NT2/D1 (cell line): Measurements from ENCODE around the gene MEIS2.

Experiments
- DNase-seq: peaks from one replicate; pipeline ENCODE4 v3.0.0-alpha.2; 2011; ENCODE audit warnings: low read depth, low spot score
- H3K27me3 ChIP-seq: 2 replicates; pipeline ENCODE4 v1.6.0; 2011; ENCODE audit warnings: mild to moderate bottlenecking; ENCODE audit not compliant: insufficient read length, insufficient read depth
- H3K36me3 ChIP-seq: 2 replicates; pipeline ENCODE4 v1.6.1; 2011; ENCODE audit warnings: mild to moderate bottlenecking, low read length, mixed read lengths; ENCODE audit not compliant: insufficient read depth, insufficient read length
- H3K4me1 ChIP-seq: 2 replicates; pipeline ENCODE4 v1.5.1; 2011; ENCODE audit not compliant: insufficient read depth, insufficient read length
- H3K4me3 ChIP-seq: 2 replicates; pipeline ENCODE4 v1.5.1; 2011; ENCODE audit warnings: low read depth; ENCODE audit not compliant: insufficient read length
- H3K9ac ChIP-seq: 2 replicates; pipeline ENCODE4 v1.6.0; 2011; ENCODE audit warnings: low read depth; ENCODE audit not compliant: insufficient read length
- H3K9me3 ChIP-seq: 2 replicates; pipeline ENCODE4 v1.5.1; 2011; ENCODE audit warnings: mild to moderate bottlenecking, low read length; ENCODE audit not compliant: insufficient read depth
- SUZ12 ChIP-seq: IDR thresholded peaks from 2 replicates; pipeline ENCODE4 v1.6.1; 2011; ENCODE audit not compliant: insufficient read length, insufficient read depth; ENCODE audit errors: extremely low read depth
- YY1 ChIP-seq: IDR thresholded peaks from 2 replicates; pipeline ENCODE4 v1.6.1; 2011; ENCODE audit not compliant: insufficient read length, insufficient read depth
- ZNF274 ChIP-seq: IDR thresholded peaks from 2 replicates; pipeline ENCODE4 v1.6.1; 2011; ENCODE audit warnings: mild to moderate bottlenecking, low read depth, low read length

Gene MEIS2

GRCh38 chr15:37112971-37113670 lies 12.8 kb upstream of the MEIS2 start:
- Histone ChIP-seq H3K4me1 (no peaks in the 10 kb centered on the region), H3K9me3 (no peaks in the 10 kb centered on the region), H3K36me3 (no peaks in the 10 kb centered on the region), H3K4me3 (no peak overlapping the region), H3K9ac (no peak overlapping the region), H3K27me3 (peaks cover 55% of the 10 kb centered on the region)
- TF ChIP-seq ZNF274 = no peak
- TF ChIP-seq YY1 = no peak
- no peak for TF ChIP-seq SUZ12
- DNase-seq = no peak

- Histone ChIP-seq H3K4me1 (no peaks in the 10 kb centered on the region), H3K27me3 (peaks cover 65% of the 10 kb centered on the region), H3K9ac (no peak overlapping the region), H3K9me3 (no peaks in the 10 kb centered on the region), H3K36me3 (no peaks in the 10 kb centered on the region), H3K4me3 (no peak overlapping the region)
- no peak for DNase-seq
- TF ChIP-seq ZNF274 = no peak
- TF ChIP-seq YY1 = no peak
- no peak for TF ChIP-seq SUZ12
These were observed 11.8 kb upstream of the MEIS2 start for GRCh38 chr15:37112171-37112570.

GRCh38 chr15:37111427-37111717 lies 11.0 kb upstream of the MEIS2 start:
- Histone ChIP-seq H3K4me3 (no peak overlapping the region), H3K9me3 (no peaks in the 10 kb centered on the region), H3K9ac (no peak overlapping the region), H3K27me3 (peaks cover 71% of the 10 kb centered on the region), H3K4me1 (no peaks in the 10 kb centered on the region), H3K36me3 (no peaks in the 10 kb centered on the region)
- no peak for TF ChIP-seq SUZ12
- no peak for TF ChIP-seq ZNF274
- no peak for TF ChIP-seq YY1
- DNase-seq = no peak

- Histone ChIP-seq H3K27me3 (peaks cover 84% of the 10 kb centered on the region), H3K36me3 (no peaks in the 10 kb centered on the region), H3K4me1 (no peaks in the 10 kb centered on the region), H3K4me3 (peak overlapping the region; percentile 26), H3K9ac (peak overlapping the region; percentile 42), H3K9me3 (no peaks in the 10 kb centered on the region)
- peak; percentile 17 for TF ChIP-seq SUZ12
- no peak for TF ChIP-seq ZNF274
- no peak for DNase-seq
These were observed 9.7 kb upstream of the MEIS2 start for GRCh38 chr15:37109872-37110572.

- TF ChIP-seq SUZ12 (no peak), YY1 (no peak), ZNF274 (no peak)
- no peaks in the 10 kb centered on the region for H3K4me1 ChIP-seq
- H3K9ac ChIP-seq = no peak overlapping the region
- peaks cover 91% of the 10 kb centered on the region for H3K27me3 ChIP-seq
- no peaks in the 10 kb centered on the region for H3K36me3 ChIP-seq
- H3K4me3 ChIP-seq = no peak overlapping the region
- no peaks in the 10 kb centered on the region for H3K9me3 ChIP-seq
- no peak for DNase-seq
These were observed 9.0 kb upstream of the MEIS2 start for GRCh38 chr15:37109168-37109871.

GRCh38 chr15:37108381-37109167 lies 8.2 kb upstream of the MEIS2 start:
- Histone ChIP-seq H3K4me3 (no peak overlapping the region), H3K9ac (no peak overlapping the region), H3K4me1 (no peaks in the 10 kb centered on the region), H3K36me3 (no peaks in the 10 kb centered on the region), H3K27me3 (peaks cover 97% of the 10 kb centered on the region), H3K9me3 (no peaks in the 10 kb centered on the region)
- no peak for DNase-seq
- peak; percentile 15 for TF ChIP-seq SUZ12
- no peak for TF ChIP-seq ZNF274
